Measurements from ENCODE around the gene PPCDC.

The PPCDC gene

DNA sequence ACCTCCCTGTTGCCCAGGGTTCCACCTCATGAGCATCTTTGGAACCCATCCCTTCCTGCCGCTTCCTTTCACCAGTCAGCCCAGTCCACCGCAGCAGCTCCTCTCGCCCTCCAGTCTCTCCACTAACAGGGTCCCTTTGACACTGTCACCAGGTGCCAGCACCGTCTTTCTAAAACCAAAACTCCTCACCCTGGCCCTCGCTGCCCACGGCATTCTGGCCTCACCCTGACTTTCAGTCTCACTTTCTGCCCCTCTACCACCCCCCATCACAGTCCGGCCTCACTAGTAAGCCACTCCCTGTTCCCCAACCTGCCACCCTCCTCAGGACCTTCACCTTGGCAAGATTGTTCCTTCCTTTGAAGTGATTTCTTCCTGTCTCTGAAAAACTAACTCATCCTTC lies 4.2 kb downstream of the PPCDC start:
- H2BK12ac ChIP-seq (ENCODE audit: low read length), result no peak overlapping the region
- H2AK5ac ChIP-seq (ENCODE audit: low read depth, low read length), result no peak overlapping the region
- no peak overlapping the region for H4K8ac ChIP-seq (ENCODE audit: low read depth, low read length)
- no peak overlapping the region for H3K4me2 ChIP-seq (ENCODE audit: insufficient read depth, low read length, poor library complexity, severe bottlenecking)
- H3K23ac ChIP-seq (ENCODE audit: low read depth, low read length, poor library complexity), result no peak overlapping the region
- no peak for DNase-seq (ENCODE audit: low spot score)
- no peak overlapping the region for H2AFZ ChIP-seq (ENCODE audit: low read length)
- no peaks in the 10 kb centered on the region for H3K27me3 ChIP-seq (ENCODE audit: control insufficient read depth in 3 of 3, insufficient read depth in 3 of 3, low read depth in 1 of 3, low read length in 3 of 3)
- H2BK120ac ChIP-seq (ENCODE audit: low read depth, low read length), result no peak overlapping the region
- peaks cover 2 to 53% of the 10 kb centered on the region in 2 donors for H3K36me3 ChIP-seq (replicated peaks in 1 of 2; ENCODE audit: control insufficient read depth in 2 of 2, insufficient read depth in 2 of 2, low read length in 2 of 2)
- H3K14ac ChIP-seq (ENCODE audit: low read length), result no peak overlapping the region
- no peak overlapping the region for H4K91ac ChIP-seq (ENCODE audit: low read depth, low read length, poor library complexity)
- H3K4me3 ChIP-seq (ENCODE audit: low read length in 2 of 2), result no peak overlapping the region
- no peak overlapping the region for H3K9ac ChIP-seq (ENCODE audit: low read depth, low read length, poor library complexity)
- WGBS, 2 donors (ENCODE audit: extremely low coverage in 2 of 2, insufficient read length in 2 of 2, insufficient replicate concordance in 1 of 2), result no CpG with 5 or more reads among the region's 7 CpGs
- peaks cover 4% of the 10 kb centered on the region in 2 donors for H3K4me1 ChIP-seq (ENCODE audit: control insufficient read depth in 2 of 2, insufficient read depth in 1 of 2, low read depth in 1 of 2, low read length in 2 of 2)
- H3K18ac ChIP-seq (ENCODE audit: low read length), result no peak overlapping the region
- no peak overlapping the region for H3K27ac ChIP-seq (replicated peaks; ENCODE audit: low read length)
- no peak overlapping the region for H3K4ac ChIP-seq (ENCODE audit: low read length)
- no peaks in the 10 kb centered on the region for H3K9me3 ChIP-seq (replicated peaks in 1 of 2; ENCODE audit: control insufficient read depth in 2 of 2, insufficient read depth in 1 of 2, low read depth in 1 of 2, low read length in 2 of 2)
- no peak overlapping the region for H2BK15ac ChIP-seq (ENCODE audit: low read length)
- H2BK5ac ChIP-seq (ENCODE audit: low read length), result no peak overlapping the region
- H3K79me1 ChIP-seq (ENCODE audit: low read depth, low read length), result peaks cover 3% of the 10 kb centered on the region

DNA sequence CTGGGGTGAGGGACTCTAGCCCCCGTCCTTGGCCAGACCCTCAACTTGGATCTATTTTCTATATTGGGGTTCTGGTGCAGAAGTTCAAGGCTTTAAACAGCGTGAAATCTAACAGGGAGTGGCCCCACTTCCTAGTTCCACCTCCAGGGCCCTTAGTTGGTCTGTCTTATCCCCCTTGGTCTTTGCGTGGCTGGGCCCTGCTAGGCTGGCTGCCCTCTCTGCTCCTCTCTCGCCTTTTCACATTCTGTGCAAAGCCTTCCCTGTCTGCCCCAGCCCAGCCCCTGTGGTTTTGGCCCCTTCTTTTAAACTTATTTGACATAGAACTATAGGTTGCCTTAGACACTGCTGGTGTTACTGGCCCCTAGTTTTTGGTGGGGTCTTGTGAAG lies 5.6 kb downstream of the PPCDC start:
- no CpG with 5 or more reads among the region's 4 CpGs for WGBS, 2 donors (ENCODE audit: extremely low coverage in 2 of 2, insufficient read length in 2 of 2, insufficient replicate concordance in 1 of 2)
- H3K27ac ChIP-seq (replicated peaks; ENCODE audit: low read length), result no peak overlapping the region
- H3K18ac ChIP-seq (ENCODE audit: low read length), result no peak overlapping the region
- no peak overlapping the region for H4K91ac ChIP-seq (ENCODE audit: low read depth, low read length, poor library complexity)
- H2BK5ac ChIP-seq (ENCODE audit: low read length), result no peak overlapping the region
- H2BK120ac ChIP-seq (ENCODE audit: low read depth, low read length), result no peak overlapping the region
- H3K4me1 ChIP-seq (ENCODE audit: control insufficient read depth in 2 of 2, insufficient read depth in 1 of 2, low read depth in 1 of 2, low read length in 2 of 2), result peaks cover 0 to 4% of the 10 kb centered on the region in 2 donors
- H3K4ac ChIP-seq (ENCODE audit: low read length), result no peak overlapping the region
- H3K36me3 ChIP-seq (replicated peaks in 1 of 2; ENCODE audit: control insufficient read depth in 2 of 2, insufficient read depth in 2 of 2, low read length in 2 of 2), result peaks cover 2 to 61% of the 10 kb centered on the region in 2 donors
- no peaks in the 10 kb centered on the region for H3K27me3 ChIP-seq (ENCODE audit: control insufficient read depth in 3 of 3, insufficient read depth in 3 of 3, low read depth in 1 of 3, low read length in 3 of 3)
- no peak overlapping the region for H2AFZ ChIP-seq (ENCODE audit: low read length)
- no peaks in the 10 kb centered on the region for H3K9me3 ChIP-seq (replicated peaks in 1 of 2; ENCODE audit: control insufficient read depth in 2 of 2, insufficient read depth in 1 of 2, low read depth in 1 of 2, low read length in 2 of 2)
- H2AK5ac ChIP-seq (ENCODE audit: low read depth, low read length), result no peak overlapping the region
- H3K14ac ChIP-seq (ENCODE audit: low read length), result no peak overlapping the region
- H3K4me2 ChIP-seq (ENCODE audit: insufficient read depth, low read length, poor library complexity, severe bottlenecking), result no peak overlapping the region
- H3K79me1 ChIP-seq (ENCODE audit: low read depth, low read length), result peaks cover 3% of the 10 kb centered on the region
- no peak overlapping the region for H4K8ac ChIP-seq (ENCODE audit: low read depth, low read length)
- no peak overlapping the region for H2BK12ac ChIP-seq (ENCODE audit: low read length)
- no peak for DNase-seq (ENCODE audit: low spot score)
- H3K4me3 ChIP-seq (ENCODE audit: low read length in 2 of 2), result no peak overlapping the region
- H3K23ac ChIP-seq (ENCODE audit: low read depth, low read length, poor library complexity), result peak overlapping the region; percentile 14
- H3K9ac ChIP-seq (ENCODE audit: low read depth, low read length, poor library complexity), result no peak overlapping the region
- H2BK15ac ChIP-seq (ENCODE audit: low read length), result no peak overlapping the region

DNA sequence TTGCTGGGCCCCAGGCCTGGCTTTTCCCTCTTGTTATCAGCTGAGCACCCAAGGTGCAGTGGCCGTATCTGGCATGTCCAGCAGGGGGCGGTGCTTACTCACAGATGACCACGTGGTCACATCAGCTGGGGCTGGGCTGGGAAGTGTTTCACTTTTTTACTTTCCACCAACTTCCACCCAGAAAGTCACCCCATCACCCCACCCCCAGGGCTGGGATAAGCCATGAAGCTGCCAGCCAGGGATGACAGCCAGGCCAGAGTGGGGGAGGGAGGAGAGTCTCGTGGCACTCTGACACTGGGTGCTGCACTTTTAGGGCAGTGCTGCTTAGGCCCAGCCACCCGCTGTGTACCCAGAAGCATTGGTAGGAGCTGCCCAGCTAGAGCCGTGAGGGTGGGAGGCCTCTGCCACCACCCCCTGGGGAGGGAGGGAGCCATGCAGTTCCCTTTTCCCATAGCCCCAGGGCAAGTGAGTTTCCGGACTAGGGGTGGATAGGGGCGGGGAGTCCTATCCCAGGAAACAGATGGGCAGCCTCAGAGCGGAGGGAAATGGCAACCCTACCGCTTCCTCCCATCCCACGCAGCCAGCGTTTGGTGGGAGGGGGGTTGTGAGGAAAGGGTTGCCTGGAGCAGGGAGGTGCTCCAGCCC lies 6.1 kb downstream of the PPCDC start:
- H3K4me3 ChIP-seq (ENCODE audit: low read length in 2 of 2), result no peak overlapping the region
- peak overlapping the region; percentile 51 for H2BK15ac ChIP-seq (ENCODE audit: low read length)
- H3K4me2 ChIP-seq (ENCODE audit: insufficient read depth, low read length, poor library complexity, severe bottlenecking), result no peak overlapping the region
- H4K91ac ChIP-seq (ENCODE audit: low read depth, low read length, poor library complexity), result no peak overlapping the region
- H3K4me1 ChIP-seq (ENCODE audit: control insufficient read depth in 2 of 2, insufficient read depth in 1 of 2, low read depth in 1 of 2, low read length in 2 of 2), result peaks cover 0 to 3% of the 10 kb centered on the region in 2 donors
- H3K27ac ChIP-seq (replicated peaks; ENCODE audit: low read length), result no peak overlapping the region
- WGBS, 2 donors (ENCODE audit: extremely low coverage in 2 of 2, insufficient read length in 2 of 2, insufficient replicate concordance in 1 of 2), result no CpG with 5 or more reads among the region's 12 CpGs
- H4K8ac ChIP-seq (ENCODE audit: low read depth, low read length), result no peak overlapping the region
- H2AFZ ChIP-seq (ENCODE audit: low read length), result no peak overlapping the region
- H3K27me3 ChIP-seq (ENCODE audit: control insufficient read depth in 3 of 3, insufficient read depth in 3 of 3, low read depth in 1 of 3, low read length in 3 of 3), result no peaks in the 10 kb centered on the region
- H2BK12ac ChIP-seq (ENCODE audit: low read length), result no peak overlapping the region
- no peak overlapping the region for H2BK120ac ChIP-seq (ENCODE audit: low read depth, low read length)
- peak overlapping the region; percentile 67 for H3K18ac ChIP-seq (ENCODE audit: low read length)
- no peak overlapping the region for H2BK5ac ChIP-seq (ENCODE audit: low read length)
- peak overlapping the region; percentile 61 for H2AK5ac ChIP-seq (ENCODE audit: low read depth, low read length)
- no peaks in the 10 kb centered on the region for H3K9me3 ChIP-seq (replicated peaks in 1 of 2; ENCODE audit: control insufficient read depth in 2 of 2, insufficient read depth in 1 of 2, low read depth in 1 of 2, low read length in 2 of 2)
- H3K9ac ChIP-seq (ENCODE audit: low read depth, low read length, poor library complexity), result no peak overlapping the region
- H3K14ac ChIP-seq (ENCODE audit: low read length), result peak overlapping the region; percentile 17
- DNase-seq (ENCODE audit: low spot score), result peak; percentile 86
- no peak overlapping the region for H3K4ac ChIP-seq (ENCODE audit: low read length)
- peak overlapping the region; percentile 14 for H3K23ac ChIP-seq (ENCODE audit: low read depth, low read length, poor library complexity)
- peaks cover 4 to 66% of the 10 kb centered on the region in 2 donors for H3K36me3 ChIP-seq (replicated peaks in 1 of 2; ENCODE audit: control insufficient read depth in 2 of 2, insufficient read depth in 2 of 2, low read length in 2 of 2)
- H3K79me1 ChIP-seq (ENCODE audit: low read depth, low read length), result peaks cover 3% of the 10 kb centered on the region

DNA sequence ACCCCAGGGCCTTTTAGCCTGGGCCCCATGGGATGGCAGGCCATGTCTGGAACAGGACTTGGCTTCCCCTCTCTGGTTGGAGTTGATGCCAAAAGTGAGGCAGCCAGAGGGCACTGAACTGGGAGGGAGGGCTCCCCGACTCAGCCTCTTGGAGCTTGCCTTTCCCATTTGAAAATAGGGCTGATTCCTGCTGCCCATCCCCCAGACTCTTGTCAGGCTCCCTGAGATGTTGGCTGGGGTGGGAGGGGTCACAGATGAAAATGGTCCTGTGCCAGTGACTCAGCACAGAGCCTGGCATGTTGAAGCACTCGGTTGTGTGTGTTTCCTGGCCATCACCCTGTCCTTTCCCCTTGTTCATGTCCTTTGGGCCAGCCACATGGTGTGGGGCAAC lies 6.6 kb downstream of the PPCDC start:
- H2BK12ac ChIP-seq (ENCODE audit: low read length), result no peak overlapping the region
- H2BK5ac ChIP-seq (ENCODE audit: low read length), result no peak overlapping the region
- H3K79me1 ChIP-seq (ENCODE audit: low read depth, low read length), result peaks cover 3% of the 10 kb centered on the region
- DNase-seq (ENCODE audit: low spot score), result no peak
- H3K27me3 ChIP-seq (ENCODE audit: control insufficient read depth in 3 of 3, insufficient read depth in 3 of 3, low read depth in 1 of 3, low read length in 3 of 3), result no peaks in the 10 kb centered on the region
- H4K8ac ChIP-seq (ENCODE audit: low read depth, low read length), result no peak overlapping the region
- H3K27ac ChIP-seq (replicated peaks; ENCODE audit: low read length), result no peak overlapping the region
- no peak overlapping the region for H3K9ac ChIP-seq (ENCODE audit: low read depth, low read length, poor library complexity)
- H3K18ac ChIP-seq (ENCODE audit: low read length), result no peak overlapping the region
- WGBS, 2 donors (ENCODE audit: extremely low coverage in 2 of 2, insufficient read length in 2 of 2, insufficient replicate concordance in 1 of 2), result no CpG with 5 or more reads among the region's 2 CpGs
- no peak overlapping the region for H2BK15ac ChIP-seq (ENCODE audit: low read length)
- peaks cover 4 to 70% of the 10 kb centered on the region in 2 donors for H3K36me3 ChIP-seq (replicated peaks in 1 of 2; ENCODE audit: control insufficient read depth in 2 of 2, insufficient read depth in 2 of 2, low read length in 2 of 2)
- no peak overlapping the region for H3K4ac ChIP-seq (ENCODE audit: low read length)
- H3K4me1 ChIP-seq (ENCODE audit: control insufficient read depth in 2 of 2, insufficient read depth in 1 of 2, low read depth in 1 of 2, low read length in 2 of 2), result peaks cover 0 to 3% of the 10 kb centered on the region in 2 donors
- H3K4me2 ChIP-seq (ENCODE audit: insufficient read depth, low read length, poor library complexity, severe bottlenecking), result no peak overlapping the region
- H3K14ac ChIP-seq (ENCODE audit: low read length), result peak overlapping the region; percentile 17
- no peak overlapping the region for H3K23ac ChIP-seq (ENCODE audit: low read depth, low read length, poor library complexity)
- H3K4me3 ChIP-seq (ENCODE audit: low read length in 2 of 2), result no peak overlapping the region
- H2AK5ac ChIP-seq (ENCODE audit: low read depth, low read length), result peak overlapping the region; percentile 61
- no peak overlapping the region for H4K91ac ChIP-seq (ENCODE audit: low read depth, low read length, poor library complexity)
- no peak overlapping the region for H2AFZ ChIP-seq (ENCODE audit: low read length)
- no peak overlapping the region for H2BK120ac ChIP-seq (ENCODE audit: low read depth, low read length)
- no peaks in the 10 kb centered on the region for H3K9me3 ChIP-seq (replicated peaks in 1 of 2; ENCODE audit: control insufficient read depth in 2 of 2, insufficient read depth in 1 of 2, low read depth in 1 of 2, low read length in 2 of 2)

Measured in neuronal stem cell (in vitro differentiated cells).